HEK293 (cell line): Measurements from ENCODE around the gene ACAA1.

ENCODE experiments used
- CTCF ChIA-PET: fragments of 350-600 bp; formaldehyde crosslinking; extraction: SDS; loops from one replicate; lab custom pipeline; 2021; ENCODE audit warnings: antibody characterized with exemption; lab: Yijun Ruan, JAX
- POLR2A ChIA-PET: fragments of 300-600 bp; formaldehyde crosslinking; extraction: SDS; loops from one replicate; lab custom pipeline; 2020; ENCODE audit warnings: antibody characterized with exemption, inconsistent platforms; lab: Yijun Ruan, JAX
- H3K27ac ChIP-seq: fragments of 200-500 bp; sonication (Bioruptor generic); 2 replicates; pipeline ENCODE4 v1.5.1; 2014; ENCODE audit warnings: low read depth, low read length, control low read depth, inconsistent platforms; ENCODE audit errors: extremely low read depth
- H3K36me3 ChIP-seq, 2 experiments: fragments of 200-500 bp in 1 of 2; sonication (Bioruptor generic) in 1 of 2; 1 replicate in 1 of 2; 2 replicates in 1 of 2; pipeline ENCODE4 v1.5.1; 2014 to 2017; ENCODE audit warnings: inconsistent platforms in 2 of 2, low read length in 2 of 2; ENCODE audit not compliant: control insufficient read depth in 2 of 2, insufficient read depth in 1 of 2
- H3K4me1 ChIP-seq: fragments of 200-500 bp; sonication (Bioruptor generic); 2 replicates; pipeline ENCODE4 v1.5.1; 2014; ENCODE audit warnings: mild to moderate bottlenecking, low read length, inconsistent platforms; ENCODE audit not compliant: control insufficient read depth, insufficient read depth
- H3K4me3 ChIP-seq: 2 replicates; pipeline ENCODE4 v1.5.1; 2011; ENCODE audit warnings: low read depth, mild to moderate bottlenecking, control low read depth, low read length, moderate library complexity
- H3K9me3 ChIP-seq: fragments of 200-500 bp; sonication (Bioruptor generic); 2 replicates; pipeline ENCODE4 v1.5.1; 2014; ENCODE audit warnings: low read depth, low read length, inconsistent platforms; ENCODE audit not compliant: control insufficient read depth, insufficient read depth
- ELK4 ChIP-seq: IDR thresholded peaks from 2 replicates; pipeline ENCODE4 v1.6.1; 2011; ENCODE audit warnings: mild to moderate bottlenecking, low read depth, low read length, borderline replicate concordance
- KLF10 ChIP-seq: fragments of 450-650 bp; IDR thresholded peaks from 2 replicates; pipeline ENCODE4 v1.5.1; 2018; ENCODE audit warnings: missing biosample characterization, mild to moderate bottlenecking, missing genetic modification characterization
- MYNN ChIP-seq: fragments of 450-650 bp; formaldehyde crosslinking; IDR thresholded peaks from 2 replicates; pipeline ENCODE4 v1.5.1; 2016; ENCODE audit warnings: missing biosample characterization, missing genetic modification characterization, borderline replicate concordance
- MZF1 ChIP-seq: fragments of 450-650 bp; formaldehyde crosslinking; IDR thresholded peaks from 2 replicates; pipeline ENCODE4 v1.5.1; 2017; ENCODE audit warnings: missing biosample characterization, missing genetic modification characterization, borderline replicate concordance
- ZBTB20 ChIP-seq: fragments of 450-650 bp; formaldehyde crosslinking; IDR thresholded peaks from 2 replicates; pipeline ENCODE4 v1.5.1; 2016; ENCODE audit warnings: missing biosample characterization, missing genetic modification characterization
- ZBTB26 ChIP-seq: fragments of 450-650 bp; formaldehyde crosslinking; optimal IDR thresholded peaks from 2 replicates; pipeline ENCODE3; 2016; ENCODE audit warnings: missing biosample characterization, mild to moderate bottlenecking, missing genetic modification characterization
- ZBTB48 ChIP-seq: fragments of 450-650 bp; formaldehyde crosslinking; IDR thresholded peaks from 2 replicates; pipeline ENCODE4 v1.5.1; 2016; ENCODE audit warnings: missing biosample characterization, missing genetic modification characterization
- ZBTB49 ChIP-seq: fragments of 450-650 bp; formaldehyde crosslinking; IDR thresholded peaks from 2 replicates; pipeline ENCODE4 v1.5.1; 2016; ENCODE audit warnings: missing biosample characterization, missing genetic modification characterization, low read depth
- ZEB2 ChIP-seq: fragments of 450-650 bp; formaldehyde crosslinking; IDR thresholded peaks from 2 replicates; pipeline ENCODE4 v1.5.1; 2016; ENCODE audit warnings: missing biosample characterization, missing genetic modification characterization
- ZFHX2 ChIP-seq: fragments of 450-650 bp; formaldehyde crosslinking; conservative IDR thresholded peaks from 2 replicates; pipeline ENCODE4 v1.5.1; 2016; ENCODE audit warnings: missing biosample characterization, missing genetic modification characterization
- ZFP37 ChIP-seq: fragments of 450-650 bp; formaldehyde crosslinking; IDR thresholded peaks from 2 replicates; pipeline ENCODE4 v1.5.1; 2016; ENCODE audit warnings: missing biosample characterization, missing genetic modification characterization
- ZNF132 ChIP-seq: fragments of 450-650 bp; formaldehyde crosslinking; IDR thresholded peaks from 2 replicates; pipeline ENCODE4 v1.5.1; 2017; ENCODE audit warnings: missing biosample characterization, missing genetic modification characterization, borderline replicate concordance
- ZNF138 ChIP-seq: fragments of 450-650 bp; formaldehyde crosslinking; IDR thresholded peaks from 2 replicates; pipeline ENCODE4 v1.5.1; 2016; ENCODE audit warnings: missing biosample characterization, missing genetic modification characterization, borderline replicate concordance
- ZNF146 ChIP-seq: fragments of 450-650 bp; formaldehyde crosslinking; IDR thresholded peaks from 2 replicates; pipeline ENCODE4 v1.5.1; 2016; ENCODE audit warnings: missing biosample characterization, missing genetic modification characterization
- ZNF148 ChIP-seq: fragments of 450-650 bp; formaldehyde crosslinking; IDR thresholded peaks from 2 replicates; pipeline ENCODE4 v1.5.0; 2017; ENCODE audit warnings: missing biosample characterization, missing genetic modification characterization, borderline replicate concordance
- ZNF175 ChIP-seq: fragments of 450-650 bp; formaldehyde crosslinking; IDR thresholded peaks from 2 replicates; pipeline ENCODE4 v1.5.1; 2016; ENCODE audit warnings: missing biosample characterization, missing genetic modification characterization
- ZNF202 ChIP-seq: fragments of 450-650 bp; formaldehyde crosslinking; IDR thresholded peaks from 2 replicates; pipeline ENCODE4 v1.5.1; 2016; ENCODE audit warnings: missing biosample characterization, missing genetic modification characterization, borderline replicate concordance
- ZNF280C ChIP-seq: fragments of 450-650 bp; formaldehyde crosslinking; IDR thresholded peaks from 2 replicates; pipeline ENCODE4 v1.5.1; 2016; ENCODE audit warnings: missing biosample characterization, missing genetic modification characterization
- ZNF311 ChIP-seq: fragments of 450-650 bp; formaldehyde crosslinking; IDR thresholded peaks from 2 replicates; pipeline ENCODE4 v1.5.1; 2017; ENCODE audit warnings: missing biosample characterization, missing genetic modification characterization, borderline replicate concordance
- ZNF366 ChIP-seq: fragments of 450-650 bp; formaldehyde crosslinking; conservative IDR thresholded peaks from 2 replicates; pipeline ENCODE4 v1.5.1; 2016; ENCODE audit warnings: missing biosample characterization, missing genetic modification characterization
- ZNF501 ChIP-seq: fragments of 450-650 bp; formaldehyde crosslinking; IDR thresholded peaks from 2 replicates; pipeline ENCODE4 v1.5.1; 2016; ENCODE audit warnings: missing biosample characterization, missing genetic modification characterization
- ZNF510 ChIP-seq: fragments of 450-650 bp; formaldehyde crosslinking; IDR thresholded peaks from 2 replicates; pipeline ENCODE4 v1.5.1; 2018; ENCODE audit warnings: mild to moderate bottlenecking, missing genetic modification characterization, missing biosample characterization; ENCODE audit not compliant: insufficient replicate concordance
- ZNF529 ChIP-seq: fragments of 450-650 bp; formaldehyde crosslinking; IDR thresholded peaks from 2 replicates; pipeline ENCODE4 v1.5.1; 2017; ENCODE audit warnings: missing genetic modification characterization, missing biosample characterization; ENCODE audit not compliant: insufficient replicate concordance
- ZNF791 ChIP-seq: fragments of 450-650 bp; formaldehyde crosslinking; IDR thresholded peaks from 2 replicates; pipeline ENCODE4 v1.5.1; 2016; ENCODE audit warnings: missing biosample characterization, missing genetic modification characterization

The ACAA1 gene

GRCh38 chr3:38139191-38139590, 2.3 kb upstream of the ACAA1 start:
- peaks cover 0 to 11% of the 10 kb centered on the region in 2 experiments; a peak in 1 of 3 replicates for H3K36me3 ChIP-seq
- H3K4me3 ChIP-seq: peak overlapping the region; percentile 60
- no peaks in the 10 kb centered on the region for H3K9me3 ChIP-seq
- TF ChIP-seq ZBTB26 (tag by site-specific recombination): no peak
- TF ChIP-seq ZNF202 (tag by site-specific recombination): no peak
- TF ChIP-seq ZNF132 (tag by site-specific recombination): no peak
- TF ChIP-seq ELK4: no peak
- no peak for TF ChIP-seq MZF1
- no peak for TF ChIP-seq ZNF311 (tag by site-specific recombination)
- TF ChIP-seq ZNF175: no peak
- TF ChIP-seq ZNF510 (tag by site-specific recombination): no peak
- TF ChIP-seq MYNN (tag by site-specific recombination): no peak
- TF ChIP-seq ZBTB49 (tag by site-specific recombination): no peak
- no peak for TF ChIP-seq ZNF146 (tag by site-specific recombination)
- TF ChIP-seq ZNF791 (tag by site-specific recombination): no peak
- no peak for TF ChIP-seq ZFP37 (tag by site-specific recombination)
- TF ChIP-seq ZNF366: no peak
- TF ChIP-seq ZNF529 (tag by site-specific recombination): no peak
- TF ChIP-seq, all 188 proteins: peak for 0
- POLR2A ChIA-PET: interaction anchor here (0.6 to 3.5 kb wide), 2 partner anchors 19 to 25 kb away, joined by 3 to 48 read pairs; partner anchors contain the start of gene OXSR1
- Histone ChIP-seq H3K4me1 (no peaks in the 10 kb centered on the region), H3K27ac (no peak overlapping the region; the same call in 1 of the 2 replicates)
- CTCF ChIA-PET: interaction anchor here (1.4 kb wide), 1 partner anchor 207 kb away, joined by 6 read pairs; the partner anchor contains the start of gene XYLB

- no peaks in the 10 kb centered on the region for H3K9me3 ChIP-seq
- H3K4me3 ChIP-seq: peak within 1 kb of the TSS; percentile 66
- H3K27ac ChIP-seq: no peak within 1 kb of the TSS; the same call in 1 of the 2 replicates
- CTCF ChIA-PET: interaction anchor here (1.4 kb wide), 1 partner anchor 208 kb away, joined by 6 read pairs; the partner anchor contains the start of gene XYLB
- H3K4me1 ChIP-seq: no peaks in the 10 kb centered on the region
- POLR2A ChIA-PET: interaction anchor here (3.5 kb wide), 1 partner anchor 26 kb away, joined by 48 read pairs; the partner anchor contains the start of gene OXSR1
- peaks cover 0 to 17% of the 10 kb centered on the region in 2 experiments; a peak in 1 of 3 replicates for H3K36me3 ChIP-seq
- peak; percentile 73 for TF ChIP-seq ZFHX2
- TF ChIP-seq ZBTB48: 0 out of 2 replicates have a peak, but pooled peaks have one; percentile 7
- TF ChIP-seq ZNF138 (tag by site-specific recombination): no peak
- no peak for TF ChIP-seq KLF10
- TF ChIP-seq ZNF148 (tag by site-specific recombination): no peak
- TF ChIP-seq ZEB2 (tag by site-specific recombination): 0 out of 2 replicates have a peak, but pooled peaks have one; percentile 35
- TF ChIP-seq ZNF280C (tag by site-specific recombination): no peak
- TF ChIP-seq ZBTB20 (tag by site-specific recombination): peak; percentile 69; the same call in 1 of the 2 replicates
- TF ChIP-seq ZNF501: peak; percentile 69; the same call in 1 of the 2 replicates
Measured at GRCh38 chr3:38138349-38139190, 1.6 kb upstream of the ACAA1 start, which contains the start of gene MYD88. TSS of gene MYD88 (plus strand) at chr3:38138661. CDS start at chr3:38138701, 40 bp downstream.
